GM21619 (cell line): ENCODE results near the gene TAB2.
"Not testable (repeated sequence)": the region's sequence is repeated elsewhere in the genome, so short reads cannot be mapped to it uniquely, and the experiment has no call there.

Experiments used
- ATAC-seq: cut with Tn5 transposase; IDR thresholded peaks from one replicate; pipeline ENCODE4 v1.9.1; 2021; ENCODE audit not compliant: unreplicated experiment

TAB2 gene

GRCh38 chr6:149456311-149457021 lies 139.0 kb downstream of the TAB2 start:
- no peak for ATAC-seq

GRCh38 chr6:149457316-149457884 lies 139.9 kb downstream of the TAB2 start:
- no peak for ATAC-seq

- no peak for ATAC-seq
These were observed 140.7 kb downstream of the TAB2 start for GRCh38 chr6:149458196-149458595.

DNA sequence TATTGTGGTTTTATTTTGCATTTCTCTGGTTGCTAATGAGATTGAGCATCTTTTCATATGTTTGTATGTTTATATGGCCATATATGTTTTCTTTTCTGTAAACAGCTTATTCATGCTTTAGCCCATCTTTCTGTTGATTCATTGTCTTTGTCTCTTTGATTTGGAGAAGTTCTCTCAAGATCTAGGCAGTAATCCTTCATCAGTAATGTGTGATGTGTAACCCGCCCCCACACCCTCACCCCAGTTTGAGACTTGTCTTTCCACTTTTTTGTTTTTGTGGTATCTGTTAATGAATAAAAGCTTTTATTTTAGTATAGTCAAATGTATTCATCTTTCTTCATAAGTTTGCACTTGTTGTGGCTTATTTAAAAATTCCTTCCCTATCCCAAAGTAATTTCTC lies 141.3 kb downstream of the TAB2 start:
- no peak for ATAC-seq

DNA sequence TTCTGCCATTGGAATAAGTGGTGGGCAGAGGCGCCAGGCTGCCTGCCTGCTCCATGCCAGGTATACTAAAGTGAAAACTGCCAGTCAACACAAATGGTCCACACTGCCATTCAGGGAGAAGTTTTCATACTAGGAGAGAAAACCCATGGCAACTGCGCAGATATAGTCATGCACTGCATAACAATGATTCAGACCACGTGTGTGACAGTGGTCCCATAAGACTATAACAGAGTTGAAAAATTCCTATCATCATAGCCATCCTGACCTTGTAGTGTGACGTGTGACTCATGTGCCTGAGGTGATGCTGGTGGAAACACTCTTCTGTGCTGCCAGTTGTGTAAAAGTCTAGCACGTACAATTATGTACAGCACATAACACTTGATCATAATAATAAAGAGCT lies 142.2 kb downstream of the TAB2 start:
- no peak for ATAC-seq

- ATAC-seq, result not testable (repeated sequence)
These were observed 142.7 kb downstream of the TAB2 start for GRCh38 chr6:149460249-149460648.
